Neutrophil (primary cell): Measurements from ENCODE around the gene B3GALT6.

ENCODE experiments used
- H3K27ac ChIP-seq: fragments of 200-600 bp; sonication (generic); 2 replicates; pipeline ENCODE4 v1.5.1; 2016; ENCODE audit warnings: mild to moderate bottlenecking, moderate library complexity
- H3K27me3 ChIP-seq: fragments of 200-600 bp; sonication (generic); 2 replicates; pipeline ENCODE4 v1.6.0; 2016; ENCODE audit warnings: mild to moderate bottlenecking
- H3K36me3 ChIP-seq: fragments of 200-600 bp; sonication (generic); 2 replicates; pipeline ENCODE4 v1.5.1; 2017
- H3K4me1 ChIP-seq, 2 experiments: fragments of 200-600 bp in 1 of 2; sonication (generic) in 1 of 2; 1 replicate in 1 of 2; 2 replicates in 1 of 2; pipeline versions ENCODE4 v1.5.1 to v1.6.1; 2013 to 2016; ENCODE audit warnings: low read depth in 1 of 2, low read length in 1 of 2, mild to moderate bottlenecking in 1 of 2, moderate library complexity in 1 of 2; ENCODE audit not compliant: control insufficient read depth in 1 of 2, insufficient read depth in 1 of 2
- H3K4me3 ChIP-seq, 2 experiments: fragments of 200-600 bp in 1 of 2; sonication (generic) in 1 of 2; 1 replicate in 1 of 2; 2 replicates in 1 of 2; pipeline ENCODE4 v1.5.1; 2013 to 2016; ENCODE audit warnings: low read depth in 1 of 2, low read length in 1 of 2, mild to moderate bottlenecking in 1 of 2, moderate library complexity in 1 of 2
- H3K9me3 ChIP-seq: fragments of 200-600 bp; sonication (generic); 2 replicates; pipeline ENCODE4 v1.5.1; 2016
- CTCF ChIP-seq: fragments of 200-600 bp; sonication (generic); IDR thresholded peaks from 2 replicates; pipeline ENCODE4 v1.5.1; 2016; ENCODE audit warnings: antibody characterized with exemption

Gene B3GALT6

DNA sequence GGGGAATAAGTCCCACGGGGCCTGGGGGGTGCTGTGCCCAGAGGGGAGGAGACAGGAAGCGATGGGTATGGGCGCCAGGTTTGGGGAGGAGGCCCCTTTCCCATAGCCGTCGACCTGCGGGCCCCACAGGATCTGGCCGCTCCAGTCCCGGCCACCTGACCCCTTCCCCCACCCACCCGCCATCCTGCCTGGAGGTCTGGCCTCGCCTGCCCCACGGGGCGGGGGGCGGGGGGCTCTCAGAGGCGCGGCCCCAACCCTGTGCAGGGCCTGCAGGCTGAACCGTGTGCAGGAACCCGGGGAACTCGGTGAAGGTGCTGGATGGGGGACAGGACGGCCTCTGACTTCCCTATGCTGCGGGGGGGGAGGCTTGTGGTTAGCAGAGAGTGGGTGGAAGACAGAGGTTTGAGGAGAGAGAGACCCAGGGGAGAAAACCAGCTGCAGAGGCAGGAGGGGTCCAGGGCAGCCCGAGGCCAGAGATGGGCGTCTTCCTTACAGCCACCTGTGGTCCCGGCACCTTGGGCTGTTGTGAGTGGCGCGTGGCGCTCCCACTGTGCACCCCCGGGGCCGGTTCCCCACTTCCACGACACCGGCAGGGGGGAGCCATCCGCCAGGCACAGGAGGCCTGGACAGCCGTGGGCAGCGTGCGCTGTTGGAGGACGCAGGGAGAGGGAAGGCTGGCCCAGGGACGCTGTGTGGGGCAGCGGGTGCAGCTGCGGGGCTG, 23.2 kb upstream of the B3GALT6 start:
- peaks cover 99% of the 10 kb centered on the region for H3K27me3 ChIP-seq
- no peak for TF ChIP-seq CTCF
- no peaks in the 10 kb centered on the region for H3K9me3 ChIP-seq
- no peak overlapping the region for H3K4me3 ChIP-seq
- H3K27ac ChIP-seq, result no peak overlapping the region
- no peaks in the 10 kb centered on the region for H3K36me3 ChIP-seq
- H3K4me1 ChIP-seq, result peaks cover 0 to 11% of the 10 kb centered on the region in 2 experiments

GRCh38 chr1:1210726-1211540, 21.1 kb upstream of the B3GALT6 start:
- Histone ChIP-seq H3K36me3 (peaks cover 9% of the 10 kb centered on the region), H3K27ac (no peak overlapping the region), H3K9me3 (no peaks in the 10 kb centered on the region), H3K4me3 (no peak overlapping the region), H3K4me1 (peaks cover 0 to 11% of the 10 kb centered on the region in 2 experiments), H3K27me3 (peaks cover 94% of the 10 kb centered on the region)
- no peak for TF ChIP-seq CTCF

DNA sequence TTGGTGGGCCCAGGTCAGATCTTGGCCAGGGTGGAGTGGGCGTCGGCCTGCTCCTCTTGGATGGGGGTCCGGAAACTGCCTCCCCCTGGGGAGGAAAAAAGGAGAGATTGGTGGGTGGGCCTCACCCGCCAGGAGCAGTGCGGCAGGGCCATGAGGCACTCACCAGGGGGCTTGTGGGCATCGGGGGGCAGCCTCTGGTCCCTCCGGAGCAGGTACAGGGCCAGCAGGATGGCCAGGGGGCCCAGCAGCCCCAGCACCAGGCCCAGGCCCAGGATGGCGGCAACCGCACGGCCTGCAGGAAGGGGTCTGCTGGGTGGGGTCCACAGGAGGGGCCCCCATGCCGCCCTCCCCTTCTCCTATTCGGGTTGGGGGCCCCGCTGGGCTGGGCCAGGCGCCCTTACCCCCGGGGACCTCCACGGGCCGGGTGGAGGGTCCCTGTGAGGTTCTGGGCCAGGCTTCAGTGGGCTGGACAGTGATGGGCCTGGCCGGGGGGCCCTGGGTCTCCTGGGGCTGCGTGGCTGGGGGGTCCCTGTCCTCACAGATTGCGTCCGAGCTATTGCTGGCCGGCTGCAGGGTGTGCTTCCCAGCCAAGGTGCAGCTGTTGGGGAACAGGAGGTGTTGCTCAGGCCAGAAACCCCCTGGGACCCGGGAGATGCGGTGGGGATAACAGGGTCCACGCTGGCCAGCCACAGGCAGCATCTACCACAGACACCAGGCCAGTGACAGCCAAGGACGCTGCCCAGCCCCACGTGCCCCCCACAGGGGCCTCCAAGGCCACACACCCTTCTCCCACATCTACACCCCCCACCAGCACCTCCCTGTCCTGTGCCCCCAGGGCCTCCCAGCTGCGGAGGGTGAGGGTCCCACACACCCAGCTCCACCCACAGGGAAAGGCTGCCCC, 20.2 kb upstream of the B3GALT6 start:
- H3K27ac ChIP-seq, result no peak overlapping the region
- H3K27me3 ChIP-seq, result peaks cover 86% of the 10 kb centered on the region
- H3K9me3 ChIP-seq, result no peaks in the 10 kb centered on the region
- no peak overlapping the region for H3K4me3 ChIP-seq
- peaks cover 0 to 11% of the 10 kb centered on the region in 2 experiments for H3K4me1 ChIP-seq
- H3K36me3 ChIP-seq, result peaks cover 17% of the 10 kb centered on the region
- TF ChIP-seq CTCF, result no peak

GRCh38 chr1:1212780-1213344, 19.2 kb upstream of the B3GALT6 start:
- Histone ChIP-seq H3K4me1 (peaks cover 0 to 11% of the 10 kb centered on the region in 2 experiments), H3K27me3 (peaks cover 75% of the 10 kb centered on the region), H3K36me3 (peaks cover 28% of the 10 kb centered on the region), H3K4me3 (no peak overlapping the region), H3K9me3 (no peaks in the 10 kb centered on the region), H3K27ac (no peak overlapping the region)
- TF ChIP-seq CTCF, result no peak
